ENCODE measurements around the gene HIVEP3.

DNA sequence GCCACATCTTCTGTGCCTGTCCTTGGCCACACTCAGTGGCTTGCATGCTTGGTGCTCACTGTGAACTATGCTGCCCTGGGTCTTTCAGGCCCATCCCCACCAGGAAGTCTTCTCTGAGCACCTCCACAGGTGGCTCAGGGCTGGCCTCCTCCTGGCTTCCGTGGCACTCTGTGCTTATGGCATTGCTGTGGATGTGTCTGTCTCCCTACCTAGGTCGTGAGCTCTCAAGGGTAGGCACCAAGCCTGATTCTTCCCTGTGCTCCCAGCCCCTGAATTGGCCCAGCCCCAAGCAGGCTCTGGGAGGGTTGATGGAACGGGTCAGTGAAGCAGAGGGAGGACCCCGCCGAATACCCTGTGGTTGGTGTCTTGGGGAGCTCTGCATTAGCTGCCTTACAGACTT lies 236.6 kb downstream of the HIVEP3 start:
- TF ChIP-seq CTCF (IDR thresholded peaks at IDR 0.05; ENCODE audit: insufficient read depth, low read depth, low read length): no peak
- no peak for TF ChIP-seq EZH2 (IDR thresholded peaks at IDR 0.05; ENCODE audit: insufficient read depth, low read length)

Measured in astrocyte (in vitro differentiated cells and primary cell).